GM18520 (cell line): ENCODE data around the gene DNAJC25.
A peak's percentile ranks its signal among the peaks of the same experiment; 100 is the strongest.

ENCODE experiments used
- ATAC-seq: cut with Tn5 transposase; IDR thresholded peaks from one replicate; pipeline ENCODE4 v1.9.1; 2021; ENCODE audit not compliant: unreplicated experiment

Gene DNAJC25

DNA sequence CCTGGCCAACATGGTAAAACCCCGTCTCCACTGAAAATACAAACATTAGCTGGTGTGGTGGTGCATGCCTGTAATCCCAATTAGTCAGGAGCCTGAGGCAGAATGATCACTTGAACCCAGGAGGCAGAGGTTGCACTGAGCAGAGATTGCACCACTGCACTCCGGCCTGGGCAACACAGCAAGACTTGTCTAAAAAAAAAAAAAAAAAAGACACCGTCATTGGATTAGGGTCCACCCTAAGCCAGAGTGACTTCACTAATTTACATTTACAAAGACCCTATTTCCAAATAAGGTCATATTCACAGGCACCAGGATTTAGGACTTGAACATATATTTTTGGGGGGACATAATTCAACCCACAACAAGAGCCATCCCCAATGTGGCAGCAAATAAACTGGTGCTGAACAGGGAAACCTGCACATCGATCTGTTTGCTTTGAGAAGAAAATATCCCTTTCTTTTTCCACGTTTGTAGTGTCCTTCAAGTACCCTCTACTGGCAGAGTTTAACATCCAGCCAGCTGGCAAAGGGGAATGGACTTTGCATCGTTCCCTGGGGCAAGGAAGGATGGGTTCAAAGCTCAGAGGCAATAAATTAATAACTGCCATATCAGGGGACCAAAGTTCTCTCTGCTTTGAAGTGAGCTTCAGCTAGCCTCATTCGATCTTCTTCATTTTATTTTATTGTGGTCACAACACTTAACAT, 3.7 kb upstream of the DNAJC25 start:
- no peak for ATAC-seq

- ATAC-seq, result no peak
These were observed 2.7 kb upstream of the DNAJC25 start for GRCh38 chr9:111628411-111628810.

DNA sequence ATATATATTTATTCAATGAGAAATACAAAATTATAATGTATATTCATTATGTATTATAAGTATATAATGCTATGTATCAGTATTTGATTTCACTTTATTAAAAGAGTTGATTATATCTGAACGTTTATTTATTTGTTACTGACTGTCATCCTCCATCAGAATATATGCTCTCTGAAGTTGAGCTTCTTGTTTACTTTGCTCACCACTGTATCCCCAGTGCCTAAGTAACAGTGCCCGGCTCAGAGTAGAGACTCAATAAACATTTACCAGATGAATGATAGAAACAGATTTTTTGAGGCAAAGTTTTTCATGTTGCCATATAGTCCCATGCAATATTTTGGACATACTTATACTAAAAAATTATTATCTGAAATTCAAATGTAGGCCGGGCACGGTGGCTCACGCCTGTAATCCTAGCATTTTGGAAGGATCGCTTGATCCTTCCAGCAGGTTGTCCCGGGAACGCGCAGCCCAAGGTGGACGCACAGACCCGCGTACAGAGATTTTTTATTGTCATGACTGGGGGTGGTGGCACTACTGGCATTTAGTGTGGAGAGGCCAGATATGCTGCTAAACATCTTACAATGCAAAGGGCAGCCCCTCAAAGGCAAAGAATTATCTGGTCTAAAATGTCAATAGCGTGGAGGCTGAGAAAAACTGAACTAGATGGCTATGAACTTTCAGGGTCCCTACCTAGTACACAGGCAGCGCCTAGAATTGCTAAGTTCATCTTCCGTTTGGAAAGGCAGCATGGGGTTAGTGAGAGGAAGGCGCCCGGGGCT, 761 bp upstream of the DNAJC25 start:
- no peak for ATAC-seq

DNA sequence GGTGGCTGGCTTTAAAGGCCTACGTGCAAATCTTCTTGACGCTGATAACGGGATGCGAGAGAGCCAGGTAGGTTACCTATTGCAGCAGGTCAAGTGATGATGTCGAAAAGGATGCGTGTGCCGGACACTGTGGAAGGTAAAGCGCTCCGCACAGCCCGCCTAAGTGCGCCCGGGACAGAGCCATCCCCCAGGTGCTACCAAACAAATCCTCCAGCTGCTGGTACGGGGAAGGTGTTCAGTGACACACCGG, 245 bp upstream of the DNAJC25 start:
- no peak for ATAC-seq

GRCh38 chr9:111632060-111632459, 926 bp downstream of the DNAJC25 start:
- no peak for ATAC-seq

DNA sequence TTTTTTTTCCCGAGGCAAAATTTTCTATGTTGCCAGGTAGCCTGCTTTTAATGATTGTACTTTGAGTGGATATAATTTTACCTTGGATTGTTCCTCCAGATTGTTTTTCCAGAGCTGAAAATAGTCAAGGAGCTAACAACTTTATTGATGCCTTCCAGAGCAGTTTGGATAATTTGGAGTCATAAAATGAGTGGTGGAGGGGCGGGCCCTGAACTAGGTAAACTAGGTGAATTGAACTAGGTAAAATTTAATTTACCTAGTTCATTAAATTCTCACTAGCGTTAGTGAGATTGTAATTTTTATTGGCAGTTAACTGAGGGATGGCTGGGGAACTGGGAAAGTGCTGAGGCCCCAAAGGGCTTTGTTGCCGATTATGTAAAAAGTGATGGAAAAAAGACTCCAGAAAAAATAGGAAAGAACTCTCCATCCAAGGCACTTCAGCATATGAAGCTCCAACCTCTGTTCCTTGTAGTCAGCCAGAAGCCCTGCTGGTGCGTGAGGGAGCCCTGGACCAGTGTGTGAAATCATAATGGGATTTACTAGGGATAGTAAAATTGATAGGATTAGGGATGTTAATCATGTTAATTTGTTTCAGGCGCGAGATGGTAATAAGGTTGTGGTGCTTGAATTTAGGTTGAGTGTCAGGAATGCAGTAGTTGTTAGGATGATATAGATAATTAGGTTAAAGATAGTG, 1.7 kb downstream of the DNAJC25 start:
- no peak for ATAC-seq

- ATAC-seq, result no peak
These were observed 2.2 kb downstream of the DNAJC25 start for GRCh38 chr9:111633389-111633736.

GRCh38 chr9:111634860-111635259, 3.7 kb downstream of the DNAJC25 start:
- no peak for ATAC-seq

DNA sequence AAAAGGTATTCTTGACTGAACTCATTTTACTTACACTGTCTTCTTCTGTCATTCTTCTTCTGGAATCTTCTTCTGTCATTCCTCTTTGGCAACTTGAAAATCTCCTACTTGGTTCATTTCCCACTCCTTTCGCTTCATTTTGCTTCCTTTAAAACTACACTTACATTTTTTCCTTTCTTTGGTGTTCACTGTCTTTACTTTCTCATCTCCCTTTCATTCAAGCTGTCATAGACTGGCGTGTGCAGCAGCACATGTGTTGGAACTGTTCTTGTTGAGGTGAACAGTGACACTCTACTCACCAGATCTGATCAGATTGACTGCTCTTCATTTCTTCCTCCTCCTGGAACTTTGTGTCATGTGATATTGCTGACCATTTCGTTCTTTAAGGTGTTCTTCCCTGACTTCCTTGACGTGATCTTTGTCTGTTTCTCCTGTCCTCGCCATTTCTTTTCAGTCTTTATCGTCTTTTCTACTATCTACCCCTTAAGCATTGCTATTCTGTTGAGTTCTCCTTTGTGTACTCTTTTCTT, 6.4 kb downstream of the DNAJC25 start:
- no peak for ATAC-seq

GRCh38 chr9:111644195-111644772, 13.2 kb downstream of the DNAJC25 start:
- no peak for ATAC-seq

- no peak for ATAC-seq
These were observed 14.7 kb downstream of the DNAJC25 start for GRCh38 chr9:111645806-111646205.

GRCh38 chr9:111646417-111646816, 15.3 kb downstream of the DNAJC25 start:
- ATAC-seq, result no peak

DNA sequence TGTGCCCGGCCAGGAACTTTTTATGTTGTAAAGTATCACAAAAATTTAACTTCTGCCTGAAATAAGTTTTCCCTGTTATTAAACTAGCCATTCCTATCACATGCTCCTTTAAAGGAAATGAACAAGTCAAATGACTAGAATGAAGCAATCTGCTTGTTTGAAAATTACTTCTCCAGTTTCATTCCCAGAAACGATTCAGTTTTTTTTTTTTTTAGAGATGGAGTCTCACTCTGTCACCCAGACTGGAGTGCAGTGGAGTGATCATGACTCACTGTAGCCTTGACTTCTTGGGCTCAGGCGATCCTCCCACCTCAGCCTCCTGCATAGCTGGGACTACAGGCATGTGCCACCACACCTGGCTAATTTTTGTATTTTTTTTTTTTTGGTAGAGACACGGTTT, 16.9 kb downstream of the DNAJC25 start:
- no peak for ATAC-seq

GRCh38 chr9:111649016-111649415, 17.9 kb downstream of the DNAJC25 start:
- no peak for ATAC-seq

DNA sequence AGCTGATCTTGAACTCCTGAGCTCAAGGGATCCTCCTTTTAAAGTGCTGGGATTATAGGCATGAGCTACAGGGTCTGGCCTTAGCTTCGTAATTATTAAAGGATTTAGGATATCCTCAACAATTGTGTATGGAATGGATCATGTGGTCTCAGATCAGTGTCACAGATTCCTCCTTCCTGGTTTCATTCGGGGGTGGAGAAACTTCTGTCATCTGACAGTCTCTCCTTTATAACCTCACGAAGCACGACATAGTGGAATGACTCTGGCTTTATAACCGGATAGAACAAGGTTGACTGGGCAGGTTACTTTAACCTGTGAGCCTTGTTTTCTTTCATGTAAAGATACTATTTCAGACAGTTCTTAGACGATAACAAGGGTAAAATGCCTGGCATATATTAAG, 25.9 kb downstream of the DNAJC25 start:
- no peak for ATAC-seq

DNA sequence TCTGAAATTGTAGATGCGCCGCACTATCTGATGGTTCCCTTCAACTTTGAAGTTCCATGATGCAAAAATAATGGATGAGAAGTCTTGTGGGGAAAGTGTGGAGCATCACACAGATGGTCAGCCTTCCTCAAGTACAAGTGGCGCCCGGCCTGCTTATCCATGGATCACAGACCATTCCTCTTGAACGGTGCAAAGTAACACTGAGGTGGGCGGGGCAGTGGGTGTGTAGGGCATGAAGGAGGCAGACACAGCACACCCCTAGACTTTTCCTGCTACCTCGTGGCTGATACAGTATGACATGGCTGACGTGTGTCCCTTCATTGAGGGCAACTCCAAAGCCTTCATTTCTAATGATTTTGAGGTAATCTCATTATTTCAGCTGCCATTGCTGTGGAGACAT, 27.8 kb downstream of the DNAJC25 start:
- no peak for ATAC-seq

GRCh38 chr9:111659691-111660090, 28.6 kb downstream of the DNAJC25 start:
- no peak for ATAC-seq

DNA sequence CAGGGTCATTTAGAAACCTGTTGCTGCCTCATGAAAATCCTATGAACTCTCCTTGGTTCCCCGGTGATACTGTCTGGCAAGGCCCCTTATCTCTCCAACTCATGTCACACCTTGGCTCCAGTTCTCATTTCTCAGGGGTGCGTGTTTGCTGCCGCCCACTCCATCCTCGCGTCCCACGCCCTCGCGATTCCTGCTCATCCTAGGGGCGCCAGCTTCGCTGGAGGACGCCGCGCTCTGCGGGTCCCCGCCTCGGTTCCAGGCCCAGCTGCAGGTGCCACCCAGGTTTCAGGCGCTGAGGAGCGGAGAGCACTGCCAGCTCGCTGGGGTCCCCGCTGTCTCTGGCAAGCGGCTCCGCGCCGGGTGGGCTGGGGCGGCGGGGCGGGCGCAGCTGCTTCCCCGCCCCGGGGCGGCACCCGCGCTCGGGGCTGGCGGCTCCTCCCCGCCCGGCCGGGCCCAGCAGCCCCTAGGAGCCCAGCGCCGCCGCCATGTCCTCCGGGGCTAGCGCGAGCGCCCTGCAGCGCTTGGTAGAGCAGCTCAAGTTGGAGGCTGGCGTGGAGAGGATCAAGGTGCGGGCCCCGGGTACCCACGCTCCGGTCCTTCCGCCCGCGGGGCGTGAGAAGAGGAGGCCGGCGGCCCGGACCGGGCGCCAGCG, 30.1 kb downstream of the DNAJC25 start, which contains the start of gene GNG10:
TSS of gene GNG10 (plus strand) at position 456 of the 652 bp plus-strand sequence. CDS start at position 486, 30 bp downstream.
- peak; percentile 66 for ATAC-seq

GRCh38 chr9:111661802-111662521, 30.8 kb downstream of the DNAJC25 start:
- peak; percentile 19 for ATAC-seq

DNA sequence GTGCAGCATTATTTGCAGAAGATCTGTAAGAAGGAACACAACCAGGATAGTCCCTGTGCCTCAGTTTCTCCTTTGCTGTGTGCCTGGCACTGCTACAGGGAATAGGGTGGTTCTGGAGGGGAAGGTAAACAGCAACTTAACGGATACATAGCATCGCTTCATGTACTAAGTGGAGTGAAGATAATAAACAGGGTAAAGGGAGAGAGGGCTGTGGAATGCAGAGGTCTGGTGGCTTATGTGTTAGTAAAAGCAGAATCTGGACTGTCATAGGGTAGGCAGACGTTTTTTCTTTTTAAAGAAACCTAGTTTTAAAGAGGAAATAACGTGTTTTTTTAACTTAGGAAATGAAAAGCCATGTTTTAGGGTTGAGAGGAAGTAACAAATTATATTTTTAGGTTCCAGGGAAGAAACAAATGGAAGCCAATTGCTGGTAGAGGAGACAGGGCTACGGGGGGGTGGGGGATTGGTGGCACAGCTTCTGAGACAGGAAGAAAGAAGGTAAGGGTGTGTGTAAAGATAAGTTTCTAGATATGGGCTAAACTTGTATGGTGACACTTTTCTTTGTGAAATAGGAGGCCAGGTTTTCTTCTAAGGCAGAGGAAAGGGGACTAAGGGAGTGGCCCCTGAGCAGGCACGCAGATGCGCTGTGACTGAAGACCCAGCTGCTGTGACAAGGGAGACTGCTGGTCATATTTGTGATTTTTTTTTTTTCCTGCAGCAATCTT, 31.6 kb downstream of the DNAJC25 start:
- no peak for ATAC-seq
